Effector CD4-positive, alpha-beta T cell (primary cell): Measurements from ENCODE around the gene REL.

Experiments used
- DNase-seq: peaks from one replicate; pipeline ENCODE4 v3.0.0-alpha.2; 2020

Gene REL

DNA sequence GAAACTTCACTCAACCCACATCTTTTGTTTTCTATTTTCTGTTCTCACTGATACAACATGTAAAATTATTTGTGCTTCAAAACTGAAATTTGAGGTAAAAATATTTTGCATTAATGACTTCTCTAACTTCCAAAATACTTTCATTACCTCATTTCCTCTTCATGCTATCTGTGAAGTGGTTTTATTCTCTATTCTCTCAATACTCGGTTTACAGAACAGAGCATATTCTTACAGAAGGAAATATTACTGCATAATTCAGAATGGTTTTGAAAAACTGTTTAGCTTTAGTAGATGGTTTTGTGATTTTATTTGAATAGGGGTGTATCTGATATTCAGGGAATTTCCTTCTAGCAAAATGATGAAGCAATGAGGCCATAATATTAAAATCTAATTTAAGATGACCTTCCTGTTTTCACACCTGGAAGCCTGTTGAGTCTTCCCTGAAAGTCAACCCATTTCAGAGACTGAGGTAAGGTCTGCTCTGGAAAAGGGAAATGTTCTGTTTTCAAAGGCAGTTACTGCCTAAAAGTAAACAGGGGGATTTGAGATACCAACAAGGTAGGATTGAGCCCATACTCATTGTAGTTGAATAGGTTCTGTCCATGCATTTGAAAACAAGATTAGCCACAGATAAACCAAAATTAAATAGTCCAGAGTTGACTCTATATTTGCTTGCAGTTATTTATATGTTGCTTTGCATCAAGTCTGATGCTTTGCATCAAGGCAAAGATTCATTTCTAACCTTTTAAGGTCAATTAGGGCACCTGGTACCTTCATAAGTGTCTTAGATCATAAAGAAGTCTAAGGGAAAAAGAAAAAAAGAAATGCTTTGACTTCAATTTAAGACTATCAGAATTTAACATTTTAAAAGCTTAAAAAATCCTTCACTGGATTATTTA is 85.4 kb downstream of the REL start:
- DNase-seq: no peak

DNA sequence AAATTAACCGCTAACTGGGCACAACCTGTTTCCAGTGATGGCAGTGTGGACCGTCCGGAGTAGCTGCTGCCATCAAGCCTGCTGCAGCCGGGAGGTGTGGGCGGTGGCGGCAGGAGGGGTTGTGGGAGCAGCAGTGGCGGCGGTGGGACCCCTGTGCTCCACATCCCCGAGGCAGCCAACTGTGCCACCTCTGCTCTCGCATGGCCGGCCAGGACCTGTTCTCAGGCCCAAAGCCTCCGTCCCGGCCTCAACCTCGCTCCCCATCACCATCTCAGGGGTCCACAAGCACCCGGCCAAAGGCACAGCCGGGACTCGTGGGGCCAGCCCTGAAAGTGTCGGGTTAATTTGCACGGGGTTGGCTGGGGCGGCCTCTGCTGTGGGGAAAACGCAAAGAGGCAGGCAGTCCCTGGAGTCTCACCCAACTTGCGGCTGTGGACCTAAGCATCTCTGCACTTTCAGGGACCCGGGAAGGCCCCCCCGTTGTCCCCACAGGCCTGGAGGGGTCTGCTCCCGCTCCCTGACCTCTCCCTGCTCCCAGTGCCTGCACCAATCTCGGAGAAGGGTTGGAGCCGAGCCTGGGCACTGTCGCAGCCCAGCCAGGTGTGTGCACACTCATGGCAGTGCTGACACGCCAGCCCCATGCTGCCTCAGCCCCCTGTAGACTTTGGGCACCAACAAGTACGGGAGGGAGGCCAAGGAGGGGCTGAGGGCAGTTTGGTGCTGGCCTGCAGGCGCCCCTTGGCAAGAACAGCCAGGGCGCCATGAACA is 91.7 kb downstream of the REL start:
- no peak for DNase-seq

DNA sequence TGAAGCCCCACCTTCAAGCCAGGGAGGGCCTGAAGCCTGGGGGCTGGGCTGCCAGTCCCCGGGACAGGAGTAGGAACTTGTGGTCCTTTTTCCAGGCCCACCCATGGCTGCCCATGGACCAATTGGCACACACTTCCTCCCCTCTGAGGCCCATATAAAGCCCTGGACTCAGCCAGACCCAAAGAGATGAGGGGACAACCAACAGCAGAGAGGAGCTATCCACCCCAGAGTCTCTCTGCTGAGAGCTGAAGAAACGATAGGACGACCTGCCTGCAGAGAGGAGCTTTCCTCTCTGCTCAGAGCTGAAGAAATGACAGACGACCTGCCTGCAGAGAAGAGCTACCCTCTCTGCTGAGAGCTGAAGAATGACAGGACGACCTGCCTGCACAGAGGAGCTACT is 92.3 kb downstream of the REL start:
- no peak for DNase-seq

DNA sequence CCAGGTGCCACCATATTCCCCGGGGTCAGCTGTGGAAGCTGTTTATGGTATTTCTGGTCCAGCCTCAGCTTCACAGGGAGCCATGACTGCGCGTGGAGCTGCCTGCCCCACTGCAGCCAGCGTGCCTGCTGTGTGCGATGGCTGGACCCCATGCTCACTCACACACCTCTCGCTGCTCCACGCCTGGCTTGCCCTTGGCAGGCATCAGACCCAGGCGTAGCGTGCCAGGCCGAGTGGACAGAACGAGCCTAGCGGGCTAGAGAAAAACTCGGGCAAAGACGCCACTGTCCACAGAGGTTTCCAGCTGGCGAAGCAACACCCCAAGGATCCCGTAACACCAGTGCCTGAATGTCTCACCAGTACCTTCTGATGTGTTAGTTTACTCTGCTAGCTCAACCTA is 93.3 kb downstream of the REL start:
- DNase-seq: no peak
